KOPT-K1 (cell line): ENCODE data around the gene IPO9.

Source experiments
- H3K27ac ChIP-seq: fragments of 200-600 bp; sonication (generic); 2 replicates; pipeline ENCODE4 v1.5.1; 2016; ENCODE audit warnings: antibody characterized with exemption, mild to moderate bottlenecking, low read depth, low read length; ENCODE audit not compliant: poor library complexity, severe bottlenecking
- H3K36me3 ChIP-seq: fragments of 200-600 bp; sonication (generic); 2 replicates; pipeline ENCODE4 v1.5.1; 2017; ENCODE audit warnings: antibody characterized with exemption, mild to moderate bottlenecking, low read length, moderate library complexity; ENCODE audit not compliant: insufficient read depth
- H3K9me3 ChIP-seq: fragments of 200-600 bp; sonication (generic); 2 replicates; pipeline ENCODE4 v1.5.1; 2017; ENCODE audit warnings: antibody characterized with exemption, low read length, mild to moderate bottlenecking; ENCODE audit not compliant: insufficient read depth, poor library complexity, severe bottlenecking

Gene IPO9

DNA sequence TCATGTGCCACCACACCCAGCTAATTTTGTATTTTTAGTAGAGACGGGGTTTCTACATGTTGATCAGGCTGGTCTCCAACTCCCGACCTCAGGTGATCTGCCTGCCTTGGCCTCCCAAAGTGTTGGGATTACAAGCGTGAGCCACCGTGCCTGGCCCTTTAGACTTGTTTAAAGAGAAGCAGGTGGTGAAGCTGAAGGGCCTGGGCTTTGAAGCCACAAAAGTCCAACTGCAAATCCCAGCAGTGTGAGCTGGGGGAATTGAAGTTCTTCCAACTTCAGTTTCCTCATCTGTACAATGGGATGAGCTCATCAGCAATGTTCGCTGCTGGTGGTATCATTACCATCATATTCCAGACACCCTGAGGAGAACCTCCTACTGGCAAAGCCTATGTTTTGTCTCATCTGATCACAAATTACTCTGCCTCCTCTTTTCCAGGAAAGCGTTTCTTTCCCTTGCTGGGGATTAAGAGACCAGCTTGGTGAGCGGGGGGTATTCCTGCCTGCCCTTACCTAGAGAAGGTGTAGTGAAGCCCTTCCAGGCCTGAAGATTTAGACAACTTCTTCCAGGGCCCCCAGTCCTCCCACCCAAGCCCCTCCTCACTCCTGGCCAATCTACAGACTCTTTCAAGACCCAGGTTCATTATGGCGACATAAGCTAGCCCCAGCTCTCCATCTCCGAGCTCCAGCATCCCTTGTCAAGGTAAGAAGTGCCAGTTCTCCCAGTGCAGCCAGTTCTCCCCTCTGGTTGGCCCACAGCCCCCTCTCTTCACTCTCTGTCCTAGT is 57.3 kb downstream of the IPO9 start:
- Histone ChIP-seq H3K36me3 (no peaks in the 10 kb centered on the region), H3K9me3 (no peaks in the 10 kb centered on the region), H3K27ac (no peak overlapping the region)

DNA sequence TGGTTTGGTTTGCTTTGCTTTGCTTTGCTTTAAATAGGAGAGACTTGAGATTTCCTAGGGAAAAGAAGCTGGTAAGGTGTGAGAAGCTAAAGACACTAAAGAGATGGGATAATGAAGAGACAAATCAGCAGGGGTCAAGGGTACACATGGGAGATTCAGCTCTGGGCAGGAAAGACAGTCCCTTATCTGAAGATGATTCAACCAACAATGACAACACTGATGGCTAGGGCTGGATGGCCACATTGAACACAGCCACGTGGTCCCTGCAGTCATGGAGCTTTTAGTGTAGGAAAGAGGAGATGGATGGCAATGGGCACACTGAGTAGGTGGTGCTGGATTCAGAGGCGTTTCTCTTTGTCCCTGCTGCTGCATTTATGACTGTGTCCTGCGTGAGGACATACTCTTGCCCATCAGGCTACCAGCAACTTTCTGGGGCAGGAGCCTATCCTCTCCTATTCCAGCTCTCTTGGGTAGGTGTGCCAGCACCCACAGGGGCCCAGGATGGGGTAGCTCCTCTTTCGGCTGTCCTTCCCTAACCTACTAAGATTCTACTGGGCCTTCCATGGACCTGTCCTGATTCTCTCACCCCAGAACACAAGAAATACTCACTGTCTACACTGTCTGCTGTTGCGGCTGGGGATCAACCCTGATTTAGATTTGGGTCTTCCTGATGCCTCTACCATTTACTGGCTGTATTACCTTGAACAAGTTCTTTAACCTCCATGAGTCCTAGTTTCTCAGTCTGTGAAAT is 58.3 kb downstream of the IPO9 start:
- Histone ChIP-seq H3K36me3 (no peaks in the 10 kb centered on the region), H3K9me3 (no peaks in the 10 kb centered on the region), H3K27ac (no peak overlapping the region)

DNA sequence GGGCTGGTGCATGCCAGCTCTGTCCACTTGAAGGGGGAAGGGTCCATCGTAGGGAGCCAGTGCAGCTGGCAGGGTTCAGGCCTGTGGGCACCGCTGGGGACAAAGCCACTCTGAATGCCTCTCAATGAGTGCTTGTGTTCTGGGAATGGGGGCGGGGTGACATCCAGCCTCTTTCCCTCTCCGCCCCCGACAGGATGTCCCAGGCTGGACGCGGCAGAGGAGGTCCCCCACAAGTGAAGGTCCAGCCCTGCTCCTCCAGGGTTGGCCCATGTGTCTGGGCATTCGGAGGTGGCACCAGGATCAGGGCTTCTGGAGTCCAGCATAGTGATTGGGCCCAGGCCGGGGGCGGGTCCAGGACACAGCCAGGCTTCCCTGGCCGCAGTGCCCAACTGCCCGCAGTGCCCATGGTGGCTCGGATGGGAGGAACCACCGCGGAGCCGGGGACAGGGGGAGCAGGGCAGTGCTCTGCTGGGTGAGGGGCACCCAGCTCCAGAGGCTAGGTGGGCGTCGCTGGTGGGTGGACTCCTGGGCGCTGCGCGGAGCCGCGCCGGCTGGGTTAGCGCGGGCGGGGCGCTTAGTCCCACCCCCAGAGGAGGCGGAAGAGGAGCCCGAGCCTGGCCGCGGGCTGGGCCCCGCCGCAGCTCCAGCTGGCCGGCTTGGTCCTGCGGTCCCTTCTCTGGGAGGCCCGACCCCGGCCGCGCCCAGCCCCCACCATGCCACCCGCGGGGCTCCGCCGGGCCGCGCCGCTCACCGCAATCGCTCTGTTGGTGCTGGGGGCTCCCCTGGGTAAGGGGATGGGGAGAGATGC is 59.5 kb downstream of the IPO9 start, which contains the start of gene SHISA4:
Gene SHISA4 (plus strand): TSS at position 617 of the 808 bp plus-strand sequence. CDS start 97 bp downstream, at position 714.
- no peaks in the 10 kb centered on the region for H3K9me3 ChIP-seq
- H3K27ac ChIP-seq: no peak within 1 kb of the TSS
- H3K36me3 ChIP-seq: no peaks in the 10 kb centered on the region

GRCh38 chr1:201889090-201889968 is 60.4 kb downstream of the IPO9 start:
- Histone ChIP-seq H3K9me3 (no peaks in the 10 kb centered on the region), H3K27ac (no peak overlapping the region), H3K36me3 (no peaks in the 10 kb centered on the region)

DNA sequence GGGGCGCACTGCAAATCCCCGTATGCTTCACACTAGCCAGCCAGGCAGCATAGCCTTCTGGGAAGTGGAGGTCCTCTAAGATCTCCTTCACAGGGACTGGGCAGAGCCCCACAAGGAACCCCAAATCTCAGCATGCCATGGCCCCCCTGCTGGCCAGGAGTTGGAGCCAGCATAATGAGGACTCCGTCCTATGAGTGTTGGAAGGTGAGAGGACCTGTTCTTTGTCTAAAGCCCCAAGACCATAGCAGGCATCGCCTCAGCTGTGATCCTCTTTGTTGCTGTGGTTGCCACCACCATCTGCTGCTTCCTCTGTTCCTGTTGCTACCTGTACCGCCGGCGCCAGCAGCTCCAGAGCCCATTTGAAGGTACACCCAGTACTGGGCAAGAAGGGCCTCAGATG is 61.3 kb downstream of the IPO9 start:
- H3K27ac ChIP-seq: no peak overlapping the region
- no peaks in the 10 kb centered on the region for H3K36me3 ChIP-seq
- H3K9me3 ChIP-seq: no peaks in the 10 kb centered on the region

GRCh38 chr1:201890806-201891450 is 62.0 kb downstream of the IPO9 start:
- no peaks in the 10 kb centered on the region for H3K9me3 ChIP-seq
- H3K36me3 ChIP-seq: no peaks in the 10 kb centered on the region
- H3K27ac ChIP-seq: no peak overlapping the region

DNA sequence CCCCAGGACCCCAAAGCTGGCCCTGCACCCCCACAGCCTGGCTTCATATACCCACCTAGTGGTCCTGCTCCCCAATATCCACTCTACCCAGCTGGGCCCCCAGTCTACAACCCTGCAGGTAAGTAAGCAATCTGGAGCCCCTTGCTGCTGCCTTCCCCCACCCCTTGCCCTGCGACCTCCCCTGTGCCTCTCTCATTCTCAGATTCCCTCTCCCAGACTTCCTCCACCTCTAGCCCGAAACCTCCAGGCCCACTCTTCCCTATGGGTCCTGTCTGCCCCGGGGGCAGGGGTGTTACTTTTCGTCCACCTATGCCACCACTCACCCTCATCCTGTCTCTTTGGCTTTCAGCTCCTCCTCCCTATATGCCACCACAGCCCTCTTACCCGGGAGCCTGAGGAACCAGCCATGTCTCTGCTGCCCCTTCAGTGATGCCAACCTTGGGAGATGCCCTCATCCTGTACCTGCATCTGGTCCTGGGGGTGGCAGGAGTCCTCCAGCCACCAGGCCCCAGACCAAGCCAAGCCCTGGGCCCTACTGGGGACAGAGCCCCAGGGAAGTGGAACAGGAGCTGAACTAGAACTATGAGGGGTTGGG is 62.6 kb downstream of the IPO9 start:
- Histone ChIP-seq H3K36me3 (no peaks in the 10 kb centered on the region), H3K9me3 (no peaks in the 10 kb centered on the region)

DNA sequence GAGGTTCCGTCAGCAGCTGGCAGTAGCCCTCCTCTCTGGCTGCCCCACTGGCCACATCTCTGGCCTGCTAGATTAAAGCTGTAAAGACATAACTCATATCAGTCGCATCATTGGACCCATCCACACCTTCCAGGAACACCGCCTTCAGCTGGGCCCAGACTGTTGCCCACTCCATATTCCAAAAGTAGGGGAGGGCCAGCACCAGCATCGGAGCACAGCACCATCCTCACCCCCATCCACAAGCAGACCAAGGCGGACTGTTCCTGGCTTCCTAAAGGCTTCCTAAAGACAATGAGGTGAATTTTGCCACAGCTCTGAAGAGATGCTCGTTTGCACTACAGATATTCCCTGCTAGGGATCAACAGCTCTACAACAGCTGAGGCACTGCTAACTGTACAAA is 63.3 kb downstream of the IPO9 start:
- Histone ChIP-seq H3K36me3 (no peaks in the 10 kb centered on the region), H3K27ac (no peak overlapping the region), H3K9me3 (no peaks in the 10 kb centered on the region)

More for the DNA sequence above, 62.6 kb downstream of the IPO9 start:
- no peak overlapping the region for H3K27ac ChIP-seq

DNA sequence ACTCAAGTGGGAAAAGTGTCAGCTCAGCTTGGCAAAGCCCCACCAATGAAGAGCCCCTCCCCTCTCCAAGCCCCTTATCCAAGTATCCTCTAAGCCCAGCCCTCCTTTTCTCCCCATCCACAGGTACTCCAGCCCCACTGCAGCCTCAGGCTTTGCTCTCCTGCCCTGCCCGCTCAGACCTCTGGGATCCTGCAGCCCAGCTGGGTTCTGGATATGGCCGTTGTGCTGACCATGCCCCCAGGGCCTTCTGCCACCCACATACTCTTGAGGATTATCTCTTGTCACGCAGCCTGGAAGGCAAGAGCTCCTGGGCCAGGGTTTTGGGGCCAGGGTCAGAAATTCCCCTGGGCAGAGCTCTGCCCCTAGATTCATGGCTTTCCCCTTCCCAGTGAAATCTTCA is 64.5 kb downstream of the IPO9 start:
- Histone ChIP-seq H3K27ac (no peak overlapping the region), H3K9me3 (no peaks in the 10 kb centered on the region), H3K36me3 (no peaks in the 10 kb centered on the region)

DNA sequence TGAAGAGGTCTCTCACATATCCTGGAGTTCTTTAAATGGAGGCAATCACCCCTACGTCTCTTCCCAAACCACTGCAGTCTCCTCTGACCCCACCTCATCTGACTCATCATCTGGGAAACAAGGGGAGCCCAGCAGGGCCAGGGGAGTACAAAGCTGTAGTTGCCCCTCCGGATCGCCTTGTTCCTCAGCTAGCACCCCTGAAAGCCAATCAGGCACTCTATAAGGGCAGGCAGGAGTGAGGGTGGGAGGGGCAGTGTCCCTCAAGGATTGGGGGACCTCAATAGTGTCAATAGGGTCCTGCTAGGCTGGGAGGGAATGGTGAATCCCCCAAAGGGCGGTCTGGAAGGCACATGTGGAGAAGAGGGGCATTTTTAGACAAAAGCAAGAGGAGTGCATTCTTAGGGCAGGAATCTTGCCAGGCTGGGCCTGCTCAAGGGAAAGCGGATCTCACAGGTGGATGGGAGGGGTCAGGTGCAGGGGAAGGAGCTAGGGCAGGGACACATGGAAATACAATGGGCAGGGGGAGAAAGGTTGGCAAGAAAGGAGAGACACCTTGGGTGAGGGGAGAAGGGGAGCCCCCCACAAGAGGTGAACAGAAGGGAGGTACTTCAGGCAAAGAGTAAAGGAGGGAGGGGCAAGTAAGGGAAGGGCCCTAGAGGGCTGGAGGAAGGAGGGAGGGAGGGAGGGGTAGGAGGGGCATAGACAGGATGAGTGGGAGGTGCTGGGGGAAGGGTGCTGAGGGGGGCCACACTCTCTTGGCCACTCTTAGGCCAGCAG is 65.6 kb downstream of the IPO9 start:
- Histone ChIP-seq H3K27ac (no peak overlapping the region), H3K9me3 (no peaks in the 10 kb centered on the region), H3K36me3 (no peaks in the 10 kb centered on the region)

DNA sequence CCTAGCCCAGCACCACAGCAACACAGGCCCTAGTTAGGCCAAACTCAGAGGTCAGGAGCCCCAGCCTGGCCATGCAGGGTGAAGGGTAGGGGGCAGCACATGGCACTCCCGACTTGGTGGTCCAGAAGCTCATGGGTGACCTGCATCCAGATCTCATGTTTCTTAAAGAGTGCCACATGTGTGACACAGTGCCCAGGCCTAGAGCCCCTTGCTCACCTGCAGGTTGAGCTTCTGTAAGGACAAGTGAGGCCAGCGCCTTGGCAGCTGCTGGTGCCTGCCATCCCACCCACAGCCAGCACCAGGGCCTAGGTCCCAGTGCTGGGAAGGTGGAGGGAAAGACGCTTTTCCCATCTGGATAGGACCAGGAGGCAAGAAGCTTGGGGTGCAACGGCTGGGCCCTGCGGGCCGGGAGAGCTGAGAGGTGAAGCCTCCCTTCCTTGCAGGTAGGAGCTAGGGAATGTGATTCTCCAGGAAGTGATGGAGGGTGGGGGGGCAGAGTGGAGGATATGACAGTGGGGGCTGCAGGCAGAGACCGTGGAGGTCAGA is 66.2 kb downstream of the IPO9 start:
- no peaks in the 10 kb centered on the region for H3K36me3 ChIP-seq
- no peak overlapping the region for H3K27ac ChIP-seq
- H3K9me3 ChIP-seq: no peaks in the 10 kb centered on the region

- H3K9me3 ChIP-seq: no peaks in the 10 kb centered on the region
- H3K27ac ChIP-seq: no peak overlapping the region
- no peaks in the 10 kb centered on the region for H3K36me3 ChIP-seq
Observed at GRCh38 chr1:201895913-201896807, 67.2 kb downstream of the IPO9 start.
